GM18867 (cell line): ENCODE data around the gene RND1.
"Not testable (repeated sequence)": the region's sequence is repeated elsewhere in the genome, so short reads cannot be mapped to it uniquely, and the experiment has no call there.

ENCODE experiments used
- ATAC-seq: cut with Tn5 transposase; IDR thresholded peaks from one replicate; pipeline ENCODE4 v1.9.1; 2021; ENCODE audit warnings: mild to moderate bottlenecking, moderate library complexity; ENCODE audit not compliant: unreplicated experiment

Gene RND1

GRCh38 chr12:48865281-48866051 is at the start of gene RND1:
RND1 (minus strand) TSS chr12:48865870; CDS start chr12:48865767, 103 bp downstream.
- peak; percentile 93 for ATAC-seq

- no peak for ATAC-seq
These were observed 44.5 kb upstream of the RND1 start for GRCh38 chr12:48910196-48910595.

GRCh38 chr12:48909698-48910097 is 44.0 kb upstream of the RND1 start:
- ATAC-seq: not testable (repeated sequence)

- no peak for ATAC-seq
These were observed 41.6 kb upstream of the RND1 start for GRCh38 chr12:48907245-48907644.

GRCh38 chr12:48903982-48904411 is 38.3 kb upstream of the RND1 start:
- ATAC-seq: peak; percentile 74

GRCh38 chr12:48903363-48903981 is 37.8 kb upstream of the RND1 start:
- ATAC-seq: no peak

- no peak for ATAC-seq
These were observed 35.6 kb upstream of the RND1 start for GRCh38 chr12:48901278-48901677.

GRCh38 chr12:48899651-48900050 is 34.0 kb upstream of the RND1 start:
- ATAC-seq: no peak

- no peak for ATAC-seq
These were observed 28.6 kb upstream of the RND1 start for GRCh38 chr12:48894271-48894670.

- peak; percentile 72 for ATAC-seq
These were observed 25.2 kb upstream of the RND1 start for GRCh38 chr12:48890657-48891418.

GRCh38 chr12:48889679-48890078 is 24.0 kb upstream of the RND1 start:
- no peak for ATAC-seq

GRCh38 chr12:48883305-48884161 is 17.9 kb upstream of the RND1 start:
- ATAC-seq: no peak

- ATAC-seq: no peak
These were observed 17.3 kb upstream of the RND1 start for GRCh38 chr12:48882972-48883304.

- no peak for ATAC-seq
These were observed 16.6 kb upstream of the RND1 start for GRCh38 chr12:48882315-48882687.

- ATAC-seq: no peak
These were observed 16.1 kb upstream of the RND1 start for GRCh38 chr12:48881686-48882314.

GRCh38 chr12:48880647-48881046 is 15.0 kb upstream of the RND1 start:
- no peak for ATAC-seq

GRCh38 chr12:48878548-48878947 is 12.9 kb upstream of the RND1 start:
- no peak for ATAC-seq

- ATAC-seq: no peak
These were observed 10.4 kb upstream of the RND1 start for GRCh38 chr12:48875944-48876515.

GRCh38 chr12:48873534-48873933 is 7.9 kb upstream of the RND1 start:
- ATAC-seq: not testable (repeated sequence)

- ATAC-seq: no peak
These were observed 7.4 kb upstream of the RND1 start for GRCh38 chr12:48873096-48873495.
